H1 (cell line): ENCODE measurements around the gene WNT5A. TPM values are rescaled to one million over a fixed set of nuclear protein-coding genes. Genes with fewer than 3 reads are reported as not detected.

ENCODE experiments used
- CTCF ChIA-PET: fragments of 300-600 bp; sonication (Branson Sonifier 250); formaldehyde crosslinking; loops from one replicate; lab custom pipeline; 2021; ENCODE audit not compliant: partially characterized antibody; lab: Charles Lee
- POLR2A ChIA-PET: fragments of 300-600 bp; sonication (Branson Sonifier 250); formaldehyde crosslinking; loops from one replicate; lab custom pipeline; 2021; ENCODE audit warnings: inconsistent platforms; ENCODE audit not compliant: partially characterized antibody; lab: Charles Lee
- DNase-seq, 2 experiments: peaks; one replicate each; pipeline versions ENCODE4 v3.0.0 to v3.0.0-alpha.2; 2010 to 2022; ENCODE audit warnings: low spot score in 2 of 2, low read depth in 1 of 2, mixed read lengths in 1 of 2
- FAIRE-seq: peaks from 2 replicates; lab custom pipeline; 2011; peaks lifted over from hg19 to GRCh38; lab: Jason Lieb, UNC
- H2AFZ ChIP-seq: 2 replicates; pipeline ENCODE4 v1.8.1; 2012; ENCODE audit warnings: low read length, inconsistent platforms
- H2AK5ac ChIP-seq: 2 replicates; pipeline ENCODE4 v1.6.1; 2013; ENCODE audit warnings: low read depth, low read length
- H2BK120ac ChIP-seq: replicated peaks from 2 replicates; pipeline ENCODE3; 2013; ENCODE audit warnings: low read depth, low read length, inconsistent platforms
- H2BK12ac ChIP-seq: 2 replicates; pipeline ENCODE4 v1.6.1; 2013; ENCODE audit warnings: low read depth, low read length
- H2BK15ac ChIP-seq: 2 replicates; pipeline ENCODE4 v1.6.1; 2013; ENCODE audit warnings: low read length
- H2BK20ac ChIP-seq: 2 replicates; pipeline ENCODE4 v1.6.1; 2013; ENCODE audit warnings: low read length
- H2BK5ac ChIP-seq: 2 replicates; pipeline ENCODE4 v1.6.1; 2013; ENCODE audit warnings: low read depth, low read length
- H3K14ac ChIP-seq: 2 replicates; pipeline ENCODE4 v1.6.1; 2013; ENCODE audit warnings: inconsistent platforms; ENCODE audit not compliant: insufficient read length
- H3K18ac ChIP-seq: 2 replicates; pipeline ENCODE4 v1.6.1; 2013; ENCODE audit warnings: low read length; ENCODE audit errors: extremely low read depth
- H3K23ac ChIP-seq: 2 replicates; pipeline ENCODE4 v1.6.1; 2013; ENCODE audit warnings: inconsistent platforms; ENCODE audit not compliant: insufficient read length
- H3K23me2 ChIP-seq: 2 replicates; pipeline ENCODE4 v1.6.1; 2013; ENCODE audit warnings: low read depth, low read length
- H3K27ac ChIP-seq: 2 replicates; pipeline ENCODE4 v1.6.1; 2011; ENCODE audit warnings: low read depth, low read length, inconsistent platforms
- H3K27me3 ChIP-seq, 4 experiments: replicated peaks in 1 of 4; 1 replicate in 1 of 4; 2 replicates in 3 of 4; pipeline versions ENCODE4 v1.6.1 to v1.8.1; 2011 to 2013; ENCODE audit warnings: low read length in 3 of 4, mild to moderate bottlenecking in 3 of 4, inconsistent platforms in 2 of 4, mixed read lengths in 2 of 4, moderate library complexity in 1 of 4; ENCODE audit not compliant: control insufficient read depth in 3 of 4, insufficient read depth in 3 of 4; ENCODE audit errors: extremely low read depth in 1 of 4
- H3K36me3 ChIP-seq, 4 experiments: 2 replicates each; pipeline versions ENCODE4 v1.6.1 to v1.8.1; 2011 to 2013; ENCODE audit warnings: mild to moderate bottlenecking in 4 of 4, low read length in 3 of 4, moderate library complexity in 2 of 4, control low read depth in 1 of 4, inconsistent platforms in 1 of 4; ENCODE audit not compliant: insufficient read depth in 4 of 4, control insufficient read depth in 2 of 4
- H3K4ac ChIP-seq: replicated peaks from 2 replicates; pipeline ENCODE3; 2013; ENCODE audit warnings: low read length, low read depth, mixed read lengths, inconsistent platforms; ENCODE audit not compliant: insufficient read length
- H3K4me1 ChIP-seq, 4 experiments: replicated peaks in 1 of 4; 1 replicate in 1 of 4; 2 replicates in 3 of 4; pipeline versions ENCODE4 v1.6.1 to v1.8.1; 2011 to 2013; ENCODE audit warnings: low read length in 3 of 4, inconsistent platforms in 2 of 4, mixed read lengths in 1 of 4; ENCODE audit not compliant: insufficient read depth in 4 of 4, control insufficient read depth in 3 of 4
- H3K4me2 ChIP-seq, 2 experiments: 2 replicates each; pipeline versions ENCODE4 v1.6.1 to v1.8.1; 2011 to 2013; ENCODE audit warnings: low read depth in 2 of 2, low read length in 2 of 2, control low read depth in 1 of 2, inconsistent platforms in 1 of 2, mild to moderate bottlenecking in 1 of 2; ENCODE audit not compliant: insufficient read depth in 1 of 2
- H3K4me3 ChIP-seq, 4 experiments: fragments of 200-600, 300-600 bp in 1 of 4; sonication (generic), shearing (Covaris generic), sonication (Bioruptor Twin) in 1 of 4; 2 replicates each; pipeline versions ENCODE4 v1.5.1 to v1.8.1; 2011 to 2016; ENCODE audit warnings: low read length in 4 of 4, low read depth in 3 of 4, control low read depth in 2 of 4, inconsistent platforms in 2 of 4, mild to moderate bottlenecking in 2 of 4, mixed read lengths in 1 of 4, moderate library complexity in 1 of 4; ENCODE audit not compliant: insufficient read depth in 2 of 4; ENCODE audit errors: extremely low read depth in 1 of 4
- H3K56ac ChIP-seq: replicated peaks from 2 replicates; pipeline ENCODE3; 2013; ENCODE audit warnings: low read depth, mild to moderate bottlenecking, mixed read lengths, low read length, inconsistent platforms; ENCODE audit not compliant: insufficient read length
- H3K79me1 ChIP-seq: 2 replicates; pipeline ENCODE4 v1.6.1; 2013; ENCODE audit warnings: low read depth, low read length, control low read depth
- H3K79me2 ChIP-seq, 2 experiments: 2 replicates each; pipeline versions ENCODE4 v1.6.1 to v1.8.1; 2012 to 2013; ENCODE audit warnings: low read length in 2 of 2, mild to moderate bottlenecking in 2 of 2, inconsistent platforms in 1 of 2; ENCODE audit not compliant: insufficient read depth in 2 of 2, control insufficient read depth in 1 of 2
- H3K9ac ChIP-seq, 4 experiments: replicated peaks in 1 of 4; 1 replicate in 1 of 4; 2 replicates in 3 of 4; pipeline versions ENCODE4 v1.6.1 to v1.8.1; 2011 to 2013; ENCODE audit warnings: low read depth in 3 of 4, low read length in 3 of 4, control low read depth in 2 of 4, mild to moderate bottlenecking in 2 of 4, moderate library complexity in 2 of 4, inconsistent platforms in 1 of 4; ENCODE audit errors: extremely low read depth in 1 of 4
- H3K9me3 ChIP-seq, 2 experiments: 2 replicates each; pipeline versions ENCODE4 v1.6.1 to v1.8.1; 2012 to 2013; ENCODE audit warnings: mild to moderate bottlenecking in 2 of 2, moderate library complexity in 2 of 2, control low read depth in 1 of 2, inconsistent platforms in 1 of 2, low read depth in 1 of 2, low read length in 1 of 2, mixed read lengths in 1 of 2; ENCODE audit not compliant: insufficient read depth in 2 of 2
- H4K20me1 ChIP-seq, 2 experiments: replicated peaks in 1 of 2; 2 replicates each; pipeline versions ENCODE3 to v1.8.1; 2011 to 2013; ENCODE audit warnings: inconsistent platforms in 2 of 2, low read length in 2 of 2, mild to moderate bottlenecking in 1 of 2; ENCODE audit not compliant: insufficient read depth in 2 of 2, control insufficient read depth in 1 of 2
- H4K5ac ChIP-seq: 2 replicates; pipeline ENCODE4 v1.6.1; 2013; ENCODE audit warnings: low read length, low read depth, mixed read lengths, inconsistent platforms; ENCODE audit not compliant: insufficient read length
- H4K8ac ChIP-seq: 2 replicates; pipeline ENCODE4 v1.8.0; 2013; ENCODE audit warnings: mild to moderate bottlenecking, moderate library complexity, low read length, inconsistent platforms; ENCODE audit not compliant: insufficient read depth; ENCODE audit errors: extremely low read depth
- H4K91ac ChIP-seq: replicated peaks from 2 replicates; pipeline ENCODE3; 2013; ENCODE audit warnings: low read length, mixed read lengths, inconsistent platforms; ENCODE audit not compliant: insufficient read length
- CTBP2 ChIP-seq: IDR thresholded peaks from 2 replicates; pipeline ENCODE4 v1.7.0; 2011; ENCODE audit warnings: borderline replicate concordance, mild to moderate bottlenecking, moderate library complexity, mixed read lengths, low read length; ENCODE audit not compliant: insufficient read depth, insufficient read length
- CTCF ChIP-seq, 3 experiments: IDR thresholded peaks; 1 replicate in 2 of 3; 2 replicates in 1 of 3; pipeline versions ENCODE4 v1.5.1 to v1.6.1; 2011; ENCODE audit warnings: low read length in 3 of 3, mild to moderate bottlenecking in 3 of 3, inconsistent platforms in 2 of 3, low read depth in 1 of 3, moderate library complexity in 1 of 3; ENCODE audit not compliant: insufficient read depth in 1 of 3; ENCODE audit errors: control extremely low read depth in 1 of 3
- MAFK ChIP-seq: IDR thresholded peaks from 2 replicates; pipeline ENCODE4 v1.6.1; 2012; ENCODE audit warnings: low read depth, mild to moderate bottlenecking, improper control_type of control experiment, low read length
- POLR2A ChIP-seq, 2 experiments: IDR thresholded peaks; 1 replicate in 1 of 2; 2 replicates in 1 of 2; pipeline ENCODE4 v1.6.1; 2011; ENCODE audit warnings: low read depth in 2 of 2, low read length in 2 of 2, mild to moderate bottlenecking in 2 of 2; ENCODE audit errors: control extremely low read depth in 1 of 2
- POLR2AphosphoS5 ChIP-seq: IDR thresholded peaks from 2 replicates; pipeline ENCODE4 v1.6.1; 2011; ENCODE audit warnings: low read depth, low read length
- SP4 ChIP-seq: IDR thresholded peaks from 2 replicates; pipeline ENCODE4 v1.6.1; 2012; ENCODE audit warnings: low read length, inconsistent platforms
- TAF7 ChIP-seq: optimal IDR thresholded peaks from 2 replicates; pipeline ENCODE3; 2011; ENCODE audit warnings: low read depth, mild to moderate bottlenecking, inconsistent platforms, low read length, moderate library complexity, borderline replicate concordance
- WGBS, 2 experiments: shearing (Covaris generic) in 1 of 2; methylation state at CpG; one replicate each; pipeline versions ENCODE4 v1.1.6 to v1.1.7; 2013 to 2015; ENCODE audit warnings: low lambda C conversion rate in 2 of 2, mixed read lengths in 2 of 2, inconsistent platforms in 1 of 2, low coverage in 1 of 2, missing lambda C conversion rate in 1 of 2; ENCODE audit not compliant: insufficient replicate concordance in 2 of 2, insufficient coverage in 1 of 2, insufficient read length in 1 of 2; ENCODE audit errors: extremely low coverage in 1 of 2, missing lambda C conversion rate in 1 of 2; 5-methylcytosine and 5-hydroxymethylcytosine counted together
- polyA plus RNA-seq, 7 experiments: library from polyadenylated mRNA; depleted of rRNA in 3 of 7; stranded (reverse) in 5 of 7; unstranded in 2 of 7; fragments of >200 nt in 5 of 7; fragments of 200-250 nt in 2 of 7; gene quantifications; 1 replicate in 5 of 7; 2 replicates in 1 of 7; 4 replicates in 1 of 7; pipeline versions ENCODE4 v1.2.1 to v1.2.3, GENCODE V29; 2011 to 2013; ENCODE audit warnings: missing spikeins in 2 of 7, mixed read lengths in 2 of 7
- total RNA-seq: library from RNA; stranded (reverse); fragmentation: NEBNext Ultra II Directional; extraction: Animal tissue kit (Norgen Biotek cat#: 25700); gene quantifications from 2 replicates; pipeline ENCODE4 v1.2.1, GENCODE V29; 2021
- TF ChIP-seq, protein P1 (sequence below): IDR thresholded peaks from 2 replicates; pipeline ENCODE4 v1.6.1; 2012; ENCODE audit warnings: low read length, inconsistent platforms

WNT5A gene
- total and polyA plus RNA-seq, 2 of the 8 experiments (the other 6 are each of a cell fraction or from before 2014, with no cell fraction given): 3.9 to 5.6 TPM

DNA sequence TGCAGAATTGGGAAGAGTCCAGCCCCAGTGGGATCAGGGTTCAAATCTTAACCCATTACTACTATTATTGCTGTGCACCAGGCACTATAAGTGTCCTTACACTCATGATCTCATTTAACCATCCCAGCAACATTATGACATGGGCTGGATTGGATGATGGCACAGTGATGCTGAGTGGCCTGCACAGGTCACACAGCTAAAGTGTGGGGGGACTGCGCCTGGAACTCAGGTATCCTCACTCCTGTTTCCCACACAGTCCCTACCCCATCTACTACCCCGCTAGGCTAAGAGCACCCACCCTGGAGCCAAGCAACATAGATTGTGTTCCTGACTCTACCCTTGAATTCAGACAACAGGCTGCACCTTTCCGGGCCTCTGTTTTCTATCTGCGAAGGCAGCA lies 16.0 kb downstream of the WNT5A start:
- no peak overlapping the region for H3K18ac ChIP-seq
- H4K5ac ChIP-seq: no peak overlapping the region
- H3K79me1 ChIP-seq: no peaks in the 10 kb centered on the region
- H2BK15ac ChIP-seq: no peak overlapping the region
- no peak overlapping the region for H2BK120ac ChIP-seq
- no peaks in the 10 kb centered on the region for H3K9me3 ChIP-seq
- no peaks in the 10 kb centered on the region for H4K20me1 ChIP-seq
- no peak overlapping the region for H2BK12ac ChIP-seq
- no peak overlapping the region; the same call in 1 of the 2 replicates for H2AK5ac ChIP-seq
- no peak for TF ChIP-seq POLR2A (IDR thresholded peaks at IDR 0.05; ENCODE audit: control extremely low read depth in 1 of 2, low read depth in 2 of 2, low read length in 2 of 2)
- no peak for TF ChIP-seq POLR2AphosphoS5
- TF ChIP-seq, protein P1, sequence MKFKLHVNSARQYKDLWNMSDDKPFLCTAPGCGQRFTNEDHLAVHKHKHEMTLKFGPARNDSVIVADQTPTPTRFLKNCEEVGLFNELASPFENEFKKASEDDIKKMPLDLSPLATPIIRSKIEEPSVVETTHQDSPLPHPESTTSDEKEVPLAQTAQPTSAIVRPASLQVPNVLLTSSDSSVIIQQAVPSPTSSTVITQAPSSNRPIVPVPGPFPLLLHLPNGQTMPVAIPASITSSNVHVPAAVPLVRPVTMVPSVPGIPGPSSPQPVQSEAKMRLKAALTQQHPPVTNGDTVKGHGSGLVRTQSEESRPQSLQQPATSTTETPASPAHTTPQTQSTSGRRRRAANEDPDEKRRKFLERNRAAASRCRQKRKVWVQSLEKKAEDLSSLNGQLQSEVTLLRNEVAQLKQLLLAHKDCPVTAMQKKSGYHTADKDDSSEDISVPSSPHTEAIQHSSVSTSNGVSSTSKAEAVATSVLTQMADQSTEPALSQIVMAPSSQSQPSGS: no peak
- TF ChIP-seq TAF7: no peak
- TF ChIP-seq CTCF (IDR thresholded peaks at IDR 0.05; ENCODE audit: control extremely low read depth in 1 of 3, insufficient read depth in 1 of 3, low read depth in 1 of 3, low read length in 3 of 3): no peak
- TF ChIP-seq CTBP2: no peak
- TF ChIP-seq MAFK: no peak
- no peak for TF ChIP-seq SP4
- no peak overlapping the region for H3K4me2 ChIP-seq
- no peak overlapping the region for H2AFZ ChIP-seq
- H3K27me3 ChIP-seq: peaks cover 11 to 23% (median 18%) of the 10 kb centered on the region in 4 experiments
- FAIRE-seq: no peak
- H3K23me2 ChIP-seq: peaks cover 6% of the 10 kb centered on the region; the same call in 1 of the 2 replicates
- no peak overlapping the region for H3K9ac ChIP-seq
- H3K56ac ChIP-seq: no peak overlapping the region
- no peaks in the 10 kb centered on the region for H3K79me2 ChIP-seq
- no peak for DNase-seq
- ChIA-PET CTCF (interaction anchor here (1.8 kb wide), 2 partner anchors 13 to 138 kb away, joined by 3 to 5 read pairs; no protein-coding TSS in a partner anchor), POLR2A (no interaction called here)
- no peaks in the 10 kb centered on the region for H3K36me3 ChIP-seq
- H4K91ac ChIP-seq: no peak overlapping the region
- H3K14ac ChIP-seq: no peak overlapping the region
- no peak overlapping the region for H2BK20ac ChIP-seq
- no peak overlapping the region for H3K4me3 ChIP-seq
- WGBS, 2 experiments: 65% methylated on average over 4 of the region's 4 CpGs; no CpG with 5 or more reads in 1 of the 2 experiments
- H4K8ac ChIP-seq: no peak overlapping the region
- H3K27ac ChIP-seq: no peak overlapping the region
- H3K4ac ChIP-seq: no peak overlapping the region
- no peak overlapping the region for H2BK5ac ChIP-seq
- peaks cover 0 to 2% (median 0%) of the 10 kb centered on the region in 4 experiments; a peak in 2 of 7 replicates for H3K4me1 ChIP-seq
- no peak overlapping the region for H3K23ac ChIP-seq
